Measurements from ENCODE around the gene ADARB2.
"Not testable (repeated sequence)": the region's sequence is repeated elsewhere in the genome, so short reads cannot be mapped to it uniquely, and the experiment has no call there.

ADARB2 gene

DNA sequence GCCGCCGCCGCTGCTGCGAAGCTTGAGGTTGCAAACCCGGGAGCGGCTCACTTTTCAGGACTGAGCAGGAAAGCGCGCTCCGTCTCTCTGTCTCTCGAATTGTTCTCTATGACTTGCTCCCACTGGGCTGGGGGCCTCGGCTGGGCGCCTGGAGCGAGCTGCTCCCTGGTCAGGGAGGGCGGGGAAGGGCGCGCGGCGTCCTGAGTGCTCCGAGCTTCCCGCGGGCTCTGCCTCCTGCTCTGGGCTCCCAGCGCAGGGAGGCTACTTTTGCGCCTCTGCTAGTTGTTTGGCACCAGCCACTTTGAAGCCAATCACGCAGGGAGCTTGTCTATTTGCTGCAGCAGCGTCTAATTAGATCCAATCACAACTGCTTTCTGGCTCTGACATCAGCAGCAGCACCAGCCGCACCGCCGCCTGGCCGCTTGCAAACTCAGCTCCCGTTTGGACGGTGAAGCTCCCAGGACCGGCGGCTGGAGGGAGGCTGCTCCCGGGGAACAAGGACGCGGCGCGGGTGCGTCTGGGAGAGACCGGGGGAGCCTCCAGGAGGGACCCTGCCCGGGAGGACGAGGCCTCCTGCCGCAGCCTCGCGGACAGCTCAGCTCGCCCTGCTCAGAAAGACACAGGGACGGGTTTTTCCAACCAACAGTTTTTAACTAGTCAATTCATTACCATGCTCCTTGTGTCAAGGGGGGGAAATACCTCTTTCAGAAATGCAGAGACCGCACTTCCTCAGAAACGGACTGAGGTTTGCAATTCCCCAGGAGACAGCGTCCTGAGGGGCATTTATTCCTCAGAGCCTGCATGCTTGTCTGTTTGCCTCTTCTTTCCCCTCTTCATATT is at the start of gene ADARB2:
Gene ADARB2 (minus strand): TSS at position 304 of the 840 bp plus-strand sequence.
- DNase-seq (ENCODE audit: low read depth), result no peak

- no peak for DNase-seq (ENCODE audit: low read depth)
Measured at GRCh38 chr10:1785835-1786234, 48.5 kb upstream of the ADARB2 start.

DNA sequence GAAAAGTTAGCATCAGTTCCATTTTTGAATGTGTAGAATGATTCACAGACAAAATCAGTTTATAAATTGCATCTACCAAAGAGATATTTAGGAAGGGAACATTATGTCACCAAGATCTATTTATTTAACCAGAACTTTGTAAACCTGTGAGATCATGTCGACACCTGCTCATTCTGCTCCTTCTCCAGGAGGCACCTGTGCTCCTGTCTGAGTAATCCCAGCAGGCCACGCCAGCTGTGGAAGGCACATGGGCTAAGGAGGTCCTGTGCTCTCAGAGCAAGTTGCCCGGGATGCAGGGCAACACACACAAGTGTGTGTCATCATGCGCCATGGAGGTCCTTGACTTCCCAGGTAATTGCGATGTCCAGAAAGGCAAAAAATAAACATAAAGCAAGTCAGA is 45.5 kb upstream of the ADARB2 start:
- DNase-seq (ENCODE audit: low read depth), result no peak

DNA sequence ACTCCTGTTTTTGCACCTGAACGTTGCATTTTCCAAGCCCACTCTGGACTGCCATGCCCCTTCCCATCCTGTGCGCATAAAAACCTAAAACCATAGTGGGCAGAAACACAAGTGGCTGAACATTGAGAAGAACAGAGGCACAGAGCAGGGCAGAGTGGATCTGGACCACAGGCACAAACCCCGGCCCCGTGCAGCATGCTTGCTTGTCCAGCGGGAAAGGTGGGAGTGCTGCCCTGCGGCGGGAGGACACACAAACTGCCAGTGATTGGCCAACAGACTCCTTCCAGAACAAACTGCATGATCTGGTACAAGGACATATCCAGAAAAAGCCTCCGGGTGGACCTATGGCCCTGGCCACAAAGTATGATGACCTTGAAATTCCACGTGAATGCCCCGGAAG is 42.5 kb upstream of the ADARB2 start:
- no peak for DNase-seq (ENCODE audit: low read depth)

- DNase-seq (ENCODE audit: low read depth), result no peak
Measured at GRCh38 chr10:1778375-1778969, 41.1 kb upstream of the ADARB2 start.

DNA sequence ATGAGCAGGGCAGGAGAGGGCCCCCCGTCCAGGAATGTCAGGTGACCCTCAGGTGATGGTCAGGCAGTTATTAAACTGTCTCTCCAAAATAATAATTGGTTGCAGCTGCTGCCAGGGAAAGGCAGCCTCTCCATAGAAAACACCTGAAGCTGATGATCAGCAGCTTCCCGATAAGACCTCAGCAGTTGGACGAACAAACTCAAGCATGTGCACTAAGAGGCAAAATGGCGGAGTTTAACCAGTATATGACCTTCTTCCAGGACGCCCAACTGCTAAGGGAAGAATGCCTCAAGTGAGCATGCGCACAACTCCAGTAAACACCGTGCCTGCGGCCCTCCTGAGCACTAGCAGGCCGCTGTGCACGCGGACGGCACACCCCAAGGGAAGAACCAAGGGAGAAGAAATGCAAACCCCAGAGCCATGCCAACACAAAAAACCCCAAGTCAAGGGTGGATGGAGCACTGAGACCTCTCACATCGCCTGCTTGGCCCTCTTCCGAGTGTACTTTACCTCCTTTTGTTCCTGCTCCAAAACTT is 38.9 kb upstream of the ADARB2 start:
- no peak for DNase-seq (ENCODE audit: low read depth)

GRCh38 chr10:1774796-1775195 is 37.5 kb upstream of the ADARB2 start:
- DNase-seq (ENCODE audit: low read depth), result no peak

GRCh38 chr10:1773204-1773603 is 35.9 kb upstream of the ADARB2 start:
- DNase-seq (ENCODE audit: low read depth), result not testable (repeated sequence)

DNA sequence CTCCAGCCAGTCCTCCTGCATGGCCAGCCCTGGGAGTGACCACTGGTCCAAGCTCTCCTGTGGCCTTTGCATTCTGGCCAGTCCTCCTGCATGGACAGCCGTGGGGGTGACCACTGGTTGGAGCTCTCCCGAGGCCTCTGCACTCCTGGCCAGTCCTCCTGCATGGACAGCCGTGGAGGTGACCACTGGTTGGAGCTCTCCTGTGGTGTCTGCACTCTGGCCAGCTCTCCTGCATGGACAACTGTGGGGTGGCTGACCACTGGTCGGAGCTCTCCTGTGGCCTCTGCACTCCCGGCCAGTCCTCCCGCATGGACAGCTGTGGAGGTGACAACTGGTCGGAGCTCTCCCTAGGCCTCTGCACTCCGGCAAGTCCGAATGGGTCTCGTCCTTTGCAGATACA is 28.7 kb upstream of the ADARB2 start:
- no peak for DNase-seq (ENCODE audit: low read depth)

DNA sequence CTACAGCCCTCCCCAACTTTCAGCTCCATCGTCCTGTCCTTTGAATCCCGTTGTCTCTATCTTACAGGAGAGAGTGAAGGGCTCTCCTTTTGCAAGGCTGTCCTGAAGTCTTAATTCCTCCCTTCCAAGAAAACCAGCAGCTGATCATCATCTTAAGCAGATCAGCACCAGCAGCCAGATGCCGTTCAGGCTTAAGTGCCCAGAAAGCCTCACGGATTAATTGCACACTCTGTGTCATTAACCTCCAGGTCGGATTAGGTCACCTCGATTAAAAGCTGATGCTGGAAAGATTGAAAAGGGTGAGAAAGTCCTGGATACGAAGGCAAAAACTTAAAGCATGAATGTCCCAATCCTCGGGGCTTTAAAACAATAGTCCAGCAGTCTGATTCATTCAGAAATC is 24.8 kb upstream of the ADARB2 start:
- DNase-seq (ENCODE audit: low read depth), result no peak

GRCh38 chr10:1754506-1755153 is 17.3 kb upstream of the ADARB2 start:
- no peak for DNase-seq (ENCODE audit: low read depth)

GRCh38 chr10:1752153-1752552 is 14.8 kb upstream of the ADARB2 start:
- no peak for DNase-seq (ENCODE audit: low read depth)

GRCh38 chr10:1747590-1748157 is 10.3 kb upstream of the ADARB2 start:
- DNase-seq (ENCODE audit: low read depth), result no peak

DNA sequence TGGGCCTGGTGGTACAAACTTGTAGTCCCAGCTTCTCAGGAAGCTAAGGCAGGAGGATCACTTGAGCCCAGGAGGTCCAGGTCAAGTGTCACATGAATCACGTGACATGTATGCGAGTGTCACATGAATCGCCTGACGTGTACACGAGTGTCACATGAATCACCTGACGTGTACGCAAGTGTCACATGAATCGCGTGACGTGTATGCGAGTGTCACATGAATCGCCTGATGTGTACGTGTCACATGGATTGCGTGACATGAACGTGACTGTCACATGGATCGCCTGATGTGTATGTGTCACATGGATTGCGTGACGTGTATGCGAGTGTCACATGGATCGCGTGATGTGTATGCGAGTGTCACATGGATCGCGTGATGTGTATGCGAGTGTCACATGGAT is 9.5 kb upstream of the ADARB2 start:
- no peak for DNase-seq (ENCODE audit: low read depth)

- no peak for DNase-seq (ENCODE audit: low read depth)
Measured at GRCh38 chr10:1745780-1746456, 8.6 kb upstream of the ADARB2 start.

DNA sequence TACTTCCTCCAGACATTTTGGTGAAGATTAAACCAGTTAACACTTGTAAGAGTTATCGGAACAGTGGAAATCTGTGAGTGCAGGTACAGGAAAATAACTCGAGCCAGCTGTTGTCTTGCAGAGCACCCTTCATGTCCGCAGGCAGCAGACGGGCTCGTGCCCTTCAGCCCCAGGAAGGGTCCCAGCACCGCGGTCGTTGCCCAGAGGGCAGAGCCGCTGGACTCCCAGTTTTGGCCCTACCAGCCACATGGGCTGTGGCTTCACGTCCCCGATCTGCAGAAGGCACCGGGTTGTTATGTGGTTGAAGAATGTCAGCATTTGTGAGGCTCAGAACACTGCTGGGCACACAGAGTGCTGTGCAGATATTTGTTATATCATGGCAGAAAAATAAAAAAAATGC is 7.2 kb upstream of the ADARB2 start:
- no peak for DNase-seq (ENCODE audit: low read depth)

DNA sequence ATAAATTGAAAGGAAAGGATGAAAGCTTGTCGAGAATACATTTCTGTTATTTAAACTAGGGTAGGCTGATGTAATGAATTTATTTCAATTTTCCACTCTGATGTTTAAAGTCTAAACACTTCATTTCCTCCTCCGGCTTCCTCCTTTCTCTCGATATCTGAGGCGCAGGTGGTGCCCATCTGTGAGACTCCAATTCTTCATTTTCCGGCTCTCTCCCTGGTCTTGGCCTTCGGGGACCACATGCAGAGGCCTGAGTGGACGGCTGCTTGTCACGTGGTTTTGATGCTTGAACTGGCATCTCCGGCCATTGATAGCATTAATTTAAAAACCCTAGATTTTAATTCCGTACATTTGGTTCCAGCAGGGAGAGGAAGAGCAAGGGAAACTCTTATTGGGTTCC is 5.8 kb upstream of the ADARB2 start:
- DNase-seq (ENCODE audit: low read depth), result no peak

- no peak for DNase-seq (ENCODE audit: low read depth)
Measured at GRCh38 chr10:1741450-1741849, 4.1 kb upstream of the ADARB2 start.

GRCh38 chr10:1739751-1740150 is 2.4 kb upstream of the ADARB2 start:
- no peak for DNase-seq (ENCODE audit: low read depth)

GRCh38 chr10:1738950-1739349 is 1.6 kb upstream of the ADARB2 start:
- no peak for DNase-seq (ENCODE audit: low read depth)

DNA sequence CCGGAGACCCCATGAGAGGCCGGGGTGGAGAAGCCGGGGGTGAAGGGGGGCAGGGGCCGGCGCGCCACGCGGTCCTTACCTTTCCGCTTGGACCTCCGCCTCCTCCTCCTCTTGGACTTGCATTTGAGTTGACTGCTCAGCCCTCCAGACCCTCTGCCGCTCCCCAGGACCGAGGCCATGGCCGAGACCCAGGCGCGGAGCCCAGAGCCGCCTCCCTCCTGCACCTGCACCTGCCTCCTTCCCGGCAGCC is 428 bp downstream of the ADARB2 start:
- DNase-seq (ENCODE audit: low read depth), result no peak

Measured in stimulated activated CD8-positive, alpha-beta memory T cell treated with anti-CD3 and anti-CD28 coated beads, Interleukin-12 subunit alpha, Interleukin-12 subunit beta, amount 100 ng/mL, for 4 hours (primary cell).